ENCODE results near the gene IGSF3.

IGSF3 gene

GRCh38 chr1:116579259-116579875 is 88.2 kb downstream of the IGSF3 start:
- Histone ChIP-seq H3K36me3 (peaks cover under 1% of the 10 kb centered on the region), H3K4me3 (ENCODE audit: low read depth, low read length) (no peak overlapping the region), H3K27me3 (no peaks in the 10 kb centered on the region), H3K4me1 (no peaks in the 10 kb centered on the region), H3K9me3 (no peaks in the 10 kb centered on the region)
- DNase-seq, result no peak
- no peak for TF ChIP-seq CTCF (IDR thresholded peaks at IDR 0.05; ENCODE audit: low read depth, low read length)

- no peaks in the 10 kb centered on the region for H3K4me1 ChIP-seq
- H3K4me3 ChIP-seq (ENCODE audit: low read depth, low read length), result no peak overlapping the region
- no peak for TF ChIP-seq CTCF (IDR thresholded peaks at IDR 0.05; ENCODE audit: low read depth, low read length)
- no peaks in the 10 kb centered on the region; the same call in none of the 2 replicates for H3K36me3 ChIP-seq
- H3K27me3 ChIP-seq, result no peaks in the 10 kb centered on the region
- no peaks in the 10 kb centered on the region for H3K9me3 ChIP-seq
- DNase-seq, result no peak
Observed at GRCh38 chr1:116578581-116578980, 89.0 kb downstream of the IGSF3 start.

- H3K4me3 ChIP-seq (ENCODE audit: low read depth, low read length), result no peak overlapping the region
- DNase-seq, result no peak
Observed at GRCh38 chr1:116577759-116578314, 89.7 kb downstream of the IGSF3 start.

GRCh38 chr1:116574581-116575291 is 92.8 kb downstream of the IGSF3 start:
- no peak overlapping the region for H3K4me3 ChIP-seq (ENCODE audit: low read depth, low read length)
- DNase-seq, result peak; percentile 59
- peak; percentile 95 for TF ChIP-seq CTCF (IDR thresholded peaks at IDR 0.05; ENCODE audit: low read depth, low read length)

More at GRCh38 chr1:116577759-116578314, 89.7 kb downstream of the IGSF3 start:
- Histone ChIP-seq H3K36me3 (no peaks in the 10 kb centered on the region; the same call in 1 of the 2 replicates), H3K27me3 (no peaks in the 10 kb centered on the region), H3K4me1 (no peaks in the 10 kb centered on the region), H3K9me3 (no peaks in the 10 kb centered on the region)
- no peak for TF ChIP-seq CTCF (IDR thresholded peaks at IDR 0.05; ENCODE audit: low read depth, low read length)

GRCh38 chr1:116573431-116574095 is 94.0 kb downstream of the IGSF3 start:
- no peak for TF ChIP-seq CTCF (IDR thresholded peaks at IDR 0.05; ENCODE audit: low read depth, low read length)
- no peak overlapping the region for H3K4me3 ChIP-seq (ENCODE audit: low read depth, low read length)
- no peaks in the 10 kb centered on the region for H3K27me3 ChIP-seq
- H3K4me1 ChIP-seq, result peaks cover 3% of the 10 kb centered on the region; the same call in 1 of the 2 replicates
- H3K36me3 ChIP-seq, result no peaks in the 10 kb centered on the region
- DNase-seq, result no peak
- H3K9me3 ChIP-seq, result no peaks in the 10 kb centered on the region

More at GRCh38 chr1:116574581-116575291, 92.8 kb downstream of the IGSF3 start:
- H3K4me1 ChIP-seq, result peaks cover 3% of the 10 kb centered on the region; the same call in 1 of the 2 replicates
- no peaks in the 10 kb centered on the region for H3K9me3 ChIP-seq
- no peaks in the 10 kb centered on the region; the same call in 1 of the 2 replicates for H3K36me3 ChIP-seq
- H3K27me3 ChIP-seq, result no peaks in the 10 kb centered on the region
